22Rv1 (cell line): ENCODE measurements around the gene UBAP2.
"Not testable (repeated sequence)": the region's sequence is repeated elsewhere in the genome, so short reads cannot be mapped to it uniquely, and the experiment has no call there.

Experiments used
- H3K27ac ChIP-seq: fragments of 450-650 bp; 2 replicates; pipeline ENCODE4 v1.5.1; 2017
- ZFX ChIP-seq: fragments of 450-650 bp; IDR thresholded peaks from 2 replicates; pipeline ENCODE4 v1.6.1; 2017; ENCODE audit warnings: antibody characterized with exemption, borderline replicate concordance
- TF ChIP-seq, protein P1 (sequence below): fragments of 450-650 bp; IDR thresholded peaks from 2 replicates; pipeline ENCODE4 v1.5.1; 2017; ENCODE audit warnings: mild to moderate bottlenecking

Gene UBAP2

DNA sequence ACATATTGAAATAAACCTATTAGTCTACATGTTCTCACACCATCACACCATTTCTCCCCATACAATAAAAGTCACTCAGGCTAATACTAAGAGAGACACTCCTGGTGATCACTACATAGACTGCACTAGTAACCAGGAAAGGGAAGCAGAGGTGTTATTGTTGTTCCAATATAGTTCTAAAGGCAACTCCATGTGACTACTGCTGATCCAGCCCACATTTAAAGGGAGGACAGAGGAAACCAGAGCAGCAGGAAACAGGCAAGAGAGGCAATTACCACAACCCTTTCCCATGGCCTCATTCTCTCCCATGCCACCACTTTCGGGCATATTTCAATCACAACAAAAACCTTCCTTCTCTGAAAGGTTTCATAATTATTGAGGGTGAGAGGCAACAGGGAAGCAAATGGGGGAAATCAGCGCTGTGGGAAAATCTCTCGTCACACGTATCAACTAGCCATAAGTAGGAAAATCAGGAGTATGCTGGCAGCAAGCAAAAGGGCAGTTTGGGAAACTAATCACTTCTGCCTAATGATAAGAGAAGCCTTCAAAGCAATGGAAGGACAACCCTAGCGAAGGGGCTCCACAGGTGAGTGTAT is 1.8 kb downstream of the UBAP2 start:
- H3K27ac ChIP-seq, result no peak overlapping the region
- TF ChIP-seq, protein P1, sequence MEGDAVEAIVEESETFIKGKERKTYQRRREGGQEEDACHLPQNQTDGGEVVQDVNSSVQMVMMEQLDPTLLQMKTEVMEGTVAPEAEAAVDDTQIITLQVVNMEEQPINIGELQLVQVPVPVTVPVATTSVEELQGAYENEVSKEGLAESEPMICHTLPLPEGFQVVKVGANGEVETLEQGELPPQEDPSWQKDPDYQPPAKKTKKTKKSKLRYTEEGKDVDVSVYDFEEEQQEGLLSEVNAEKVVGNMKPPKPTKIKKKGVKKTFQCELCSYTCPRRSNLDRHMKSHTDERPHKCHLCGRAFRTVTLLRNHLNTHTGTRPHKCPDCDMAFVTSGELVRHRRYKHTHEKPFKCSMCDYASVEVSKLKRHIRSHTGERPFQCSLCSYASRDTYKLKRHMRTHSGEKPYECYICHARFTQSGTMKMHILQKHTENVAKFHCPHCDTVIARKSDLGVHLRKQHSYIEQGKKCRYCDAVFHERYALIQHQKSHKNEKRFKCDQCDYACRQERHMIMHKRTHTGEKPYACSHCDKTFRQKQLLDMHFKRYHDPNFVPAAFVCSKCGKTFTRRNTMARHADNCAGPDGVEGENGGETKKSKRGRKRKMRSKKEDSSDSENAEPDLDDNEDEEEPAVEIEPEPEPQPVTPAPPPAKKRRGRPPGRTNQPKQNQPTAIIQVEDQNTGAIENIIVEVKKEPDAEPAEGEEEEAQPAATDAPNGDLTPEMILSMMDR, result no peak
- no peak for TF ChIP-seq ZFX

DNA sequence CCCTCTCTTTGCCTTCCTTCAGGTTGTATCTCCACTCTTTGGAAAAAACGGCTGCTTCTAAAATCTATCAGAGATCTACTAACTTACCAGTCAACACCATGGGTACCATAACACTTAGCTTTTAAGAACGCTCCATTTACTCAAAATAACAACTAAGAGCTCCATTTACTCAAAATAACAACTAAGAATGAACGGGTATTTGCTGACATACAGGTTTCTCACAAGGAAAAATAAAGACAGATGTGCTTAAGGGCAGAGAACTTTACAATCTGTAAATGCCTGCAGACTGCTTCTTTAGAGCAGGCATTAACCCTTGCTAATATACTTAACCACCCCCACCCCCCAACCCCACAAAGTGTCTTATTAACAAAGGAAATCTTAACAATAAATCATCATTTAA is 2.8 kb downstream of the UBAP2 start:
- TF ChIP-seq, protein P1, result no peak
- TF ChIP-seq ZFX, result no peak
- H3K27ac ChIP-seq, result no peak overlapping the region

DNA sequence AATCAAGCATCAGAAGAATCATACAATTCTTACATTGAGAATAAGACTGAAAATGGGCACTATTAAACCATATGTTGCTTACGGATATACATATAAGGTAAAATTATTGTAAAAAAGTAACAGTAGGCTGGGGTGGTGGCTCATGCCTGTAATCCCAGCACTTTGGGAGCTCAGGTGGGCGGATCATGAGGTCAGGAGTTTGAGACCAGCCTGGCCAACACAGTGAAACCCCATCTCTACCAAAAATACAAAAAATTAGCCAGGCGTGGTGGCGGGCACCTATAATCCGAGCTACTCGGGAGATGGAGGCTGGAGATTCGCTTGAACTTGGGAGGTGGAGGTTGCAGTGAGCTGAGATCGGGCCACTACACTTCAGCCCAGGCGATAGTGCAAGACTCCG is 6.6 kb downstream of the UBAP2 start:
- H3K27ac ChIP-seq, result not testable (repeated sequence)

DNA sequence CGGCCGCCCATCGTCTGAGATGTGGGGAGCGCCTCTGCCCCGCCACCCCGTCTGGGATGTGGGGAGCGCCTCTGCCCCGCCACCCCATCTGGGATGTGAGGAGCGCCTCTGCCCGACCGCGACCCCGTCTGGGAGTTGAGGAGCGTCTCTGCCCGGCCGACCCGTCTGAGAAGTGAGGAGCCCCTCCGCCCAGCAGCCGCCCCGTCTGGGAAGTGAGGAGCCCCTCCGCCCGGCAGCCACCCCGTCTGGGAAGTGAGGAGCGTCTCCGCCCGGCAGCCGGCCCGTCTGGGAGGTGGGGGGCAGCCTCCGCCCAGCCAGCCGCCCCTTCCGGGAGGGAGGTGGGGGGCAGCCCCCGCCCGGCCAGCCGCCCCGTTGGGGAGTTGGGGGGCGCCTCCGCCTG is 9.8 kb downstream of the UBAP2 start:
- not testable (repeated sequence) for H3K27ac ChIP-seq

DNA sequence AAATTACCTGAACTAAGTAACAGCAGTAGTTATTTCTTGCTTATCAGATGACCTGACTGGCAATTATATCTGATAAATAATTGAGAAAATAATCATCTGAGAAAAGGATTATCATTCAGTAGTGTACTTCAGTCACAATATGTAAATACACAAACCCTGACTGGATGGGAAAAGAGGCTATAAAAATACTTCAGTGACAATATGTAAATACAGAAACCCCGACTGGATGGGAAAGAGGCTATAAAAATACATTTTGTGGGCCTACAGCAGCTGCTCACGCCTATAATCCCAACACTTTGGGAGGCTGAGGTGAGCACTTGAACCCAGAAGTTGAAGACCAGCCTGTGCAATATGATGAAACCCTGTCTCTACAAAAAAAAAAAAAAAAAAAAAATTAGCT is 11.1 kb downstream of the UBAP2 start:
- H3K27ac ChIP-seq, result no peak overlapping the region

DNA sequence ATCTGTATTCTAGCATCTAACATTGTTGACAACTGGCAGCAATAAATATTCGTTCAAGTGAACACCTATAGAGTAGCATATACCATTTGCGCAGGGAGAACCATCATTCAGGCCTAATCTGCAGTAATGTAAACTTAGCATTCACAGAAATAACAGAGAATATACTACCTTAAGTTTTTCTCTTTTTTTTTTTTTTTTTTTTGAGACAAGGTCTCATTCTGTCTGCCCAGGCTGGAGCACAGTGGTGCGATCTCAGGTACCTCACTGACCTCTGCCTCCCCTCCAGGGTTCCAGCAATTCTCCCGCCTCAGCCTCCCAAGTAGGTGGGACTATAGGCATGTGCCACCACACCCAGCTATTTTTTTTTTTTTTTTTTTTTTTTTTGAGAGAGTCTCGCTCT is 12.1 kb downstream of the UBAP2 start:
- TF ChIP-seq, protein P1, result no peak
- no peak for TF ChIP-seq ZFX
- peak overlapping the region; percentile 36 for H3K27ac ChIP-seq

More for the DNA sequence above, 11.1 kb downstream of the UBAP2 start:
- TF ChIP-seq ZFX, result no peak

DNA sequence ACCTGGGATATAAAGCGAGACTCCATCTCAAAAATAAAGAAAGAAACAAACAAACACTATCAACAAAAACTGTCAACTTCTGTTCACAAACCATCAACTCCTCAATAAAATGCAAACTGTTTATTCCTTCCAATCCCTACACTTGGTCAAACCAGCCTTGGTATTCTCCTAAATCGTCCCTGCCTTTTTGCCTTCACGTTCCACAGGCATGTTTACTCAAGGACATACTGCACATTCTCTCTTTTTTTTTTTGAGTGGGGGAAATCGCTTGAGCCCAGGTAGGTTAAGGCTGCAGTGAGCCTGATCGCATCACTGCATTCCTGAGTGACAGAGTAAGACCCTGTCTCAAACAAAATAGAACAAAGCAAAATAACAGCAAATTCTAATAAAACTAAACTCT is 13.0 kb downstream of the UBAP2 start:
- H3K27ac ChIP-seq, result peak overlapping the region; percentile 36
- TF ChIP-seq ZFX, result no peak
- TF ChIP-seq, protein P1, result no peak

DNA sequence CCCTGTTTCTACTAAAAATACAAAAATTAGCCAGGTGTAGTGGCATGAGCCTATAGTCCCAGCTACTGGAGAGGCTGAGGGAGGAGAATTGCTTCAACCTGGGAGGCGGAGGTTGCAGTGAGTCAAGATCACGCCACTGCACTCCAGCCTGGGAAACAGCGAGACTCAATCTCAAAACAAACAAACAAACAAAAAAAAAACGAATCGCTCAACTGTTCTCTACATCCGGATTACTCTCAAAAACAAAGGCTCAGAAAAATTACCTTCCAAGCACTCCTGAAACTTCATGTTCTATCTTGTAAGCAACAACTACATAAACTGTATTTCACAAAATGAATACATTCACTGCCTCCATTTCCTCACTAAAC is 14.0 kb downstream of the UBAP2 start:
- no peak overlapping the region; the same call in 1 of the 2 replicates for H3K27ac ChIP-seq
- no peak for TF ChIP-seq ZFX

DNA sequence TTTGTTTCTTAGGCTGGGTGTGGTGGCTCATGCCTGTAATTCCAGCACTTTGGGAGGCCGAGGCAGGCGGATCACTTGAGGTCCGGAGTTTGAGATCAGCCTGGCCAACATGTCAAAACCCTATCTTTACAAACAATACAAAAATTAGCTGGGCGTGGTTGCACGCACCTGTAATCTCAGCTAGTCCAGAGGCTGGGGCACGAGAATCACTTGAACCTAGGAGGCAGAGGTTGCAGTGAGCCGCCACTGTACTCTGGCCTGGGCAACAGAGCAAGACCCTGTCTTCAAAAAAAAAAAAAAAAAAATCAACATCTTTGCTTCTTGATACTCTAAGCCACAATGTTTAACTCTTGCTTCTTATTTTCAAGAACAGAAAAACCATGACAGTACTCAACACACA is 16.1 kb downstream of the UBAP2 start:
- TF ChIP-seq, protein P1, result no peak
- no peak for TF ChIP-seq ZFX
- H3K27ac ChIP-seq, result no peak overlapping the region
